ENCODE measurements around the gene IP6K1.
"Not testable (repeated sequence)": the region's sequence is repeated elsewhere in the genome, so short reads cannot be mapped to it uniquely, and the experiment has no call there.

The IP6K1 gene

GRCh38 chr3:49761661-49762060, 24.7 kb downstream of the IP6K1 start:
- DNase-seq: no peak

GRCh38 chr3:49759226-49759625, 27.1 kb downstream of the IP6K1 start:
- DNase-seq: no peak

GRCh38 chr3:49757197-49757596, 29.1 kb downstream of the IP6K1 start:
- DNase-seq: no peak

GRCh38 chr3:49756036-49756435, 30.3 kb downstream of the IP6K1 start:
- no peak for DNase-seq

DNA sequence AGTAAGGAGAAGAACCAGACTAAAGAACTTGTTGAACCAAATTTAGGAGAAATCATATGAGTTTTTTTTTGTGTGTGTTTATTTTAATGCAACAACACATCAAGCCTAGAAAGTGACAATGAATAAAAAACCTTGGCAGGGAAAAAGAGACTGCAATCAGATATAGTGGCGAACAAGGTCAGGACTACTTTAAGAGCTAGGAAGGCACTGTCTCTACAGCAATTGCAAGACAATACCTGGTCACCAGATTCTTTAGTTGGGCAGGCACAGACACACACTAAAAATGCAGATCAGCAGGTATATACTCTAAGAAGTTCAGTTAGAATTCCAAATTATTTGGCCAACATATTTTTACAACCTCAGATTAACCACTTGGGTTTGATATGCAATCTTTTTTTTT, 31.8 kb downstream of the IP6K1 start:
- no peak for DNase-seq

- no peak for DNase-seq
Measured at GRCh38 chr3:49751501-49751900, 34.8 kb downstream of the IP6K1 start.

GRCh38 chr3:49750056-49750455, 36.3 kb downstream of the IP6K1 start:
- DNase-seq: no peak

DNA sequence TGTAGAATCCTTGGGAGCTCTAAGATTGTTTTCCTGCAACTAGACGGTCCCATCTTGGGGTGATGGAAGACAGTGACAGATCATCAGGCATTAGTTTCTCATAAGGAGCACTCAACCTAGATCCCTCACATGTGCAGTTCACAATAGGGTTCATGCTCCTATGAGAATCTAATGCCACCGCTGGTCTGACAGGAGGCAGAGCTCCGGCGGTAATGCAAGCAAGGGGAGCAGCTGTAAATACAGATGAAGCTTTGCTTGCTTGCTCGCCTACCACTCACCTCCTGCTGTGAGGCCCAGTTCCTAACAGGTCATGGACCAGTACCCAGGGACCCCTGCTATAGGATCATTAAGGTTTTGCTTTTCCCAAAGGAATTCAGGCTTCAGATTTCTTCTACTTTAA, 37.5 kb downstream of the IP6K1 start:
- DNase-seq: not testable (repeated sequence)

DNA sequence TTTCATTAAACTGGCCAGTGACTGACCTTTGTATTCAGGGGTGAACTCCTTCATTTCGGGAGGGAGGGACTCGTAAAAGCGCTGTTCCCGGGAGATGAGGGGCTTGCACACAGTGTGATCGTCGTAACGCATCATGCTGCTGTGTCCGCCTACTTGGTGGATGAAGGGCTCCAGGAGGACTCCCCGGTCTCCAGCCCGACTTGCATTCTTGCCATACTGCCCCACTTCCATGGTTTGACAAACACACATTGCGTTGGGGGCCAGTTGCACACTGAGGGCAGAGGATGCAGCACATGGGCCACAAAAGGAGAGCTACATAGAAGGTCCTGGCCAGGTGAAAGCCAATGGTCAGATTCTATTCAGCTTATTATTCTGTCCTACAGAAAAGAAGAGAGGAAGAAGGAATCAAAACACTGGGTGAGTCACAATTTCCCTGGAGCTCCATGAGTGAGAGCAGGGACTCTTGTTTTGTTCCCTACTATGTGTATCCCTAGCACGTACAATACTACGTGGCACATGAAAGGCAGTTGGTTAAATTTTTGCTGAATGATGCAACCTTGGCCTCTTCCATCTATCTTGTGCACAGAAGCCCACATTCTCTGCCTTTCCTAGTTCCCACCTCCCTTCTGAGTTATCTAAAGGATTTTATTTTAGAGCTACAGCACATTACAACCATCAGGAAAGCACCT, 38.4 kb downstream of the IP6K1 start:
- no peak for DNase-seq

DNA sequence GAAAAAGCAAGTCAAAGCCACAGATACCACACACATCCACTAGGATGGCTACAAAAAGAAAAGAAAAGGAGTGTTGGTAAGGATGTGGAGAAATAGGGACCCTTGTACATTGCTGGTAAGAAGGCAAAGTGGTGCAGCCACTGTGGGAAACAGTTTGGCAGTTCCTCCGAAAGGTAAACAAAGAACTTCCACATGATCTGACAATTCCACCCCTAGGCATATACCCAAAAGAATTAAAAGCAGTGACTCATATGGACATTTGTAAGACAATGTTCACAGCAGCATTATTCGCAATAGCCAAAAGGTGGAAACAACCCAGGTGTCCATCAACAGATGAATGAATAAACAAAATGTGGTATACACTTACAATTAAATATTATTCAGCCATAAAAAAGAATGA, 40.4 kb downstream of the IP6K1 start:
- no peak for DNase-seq

DNA sequence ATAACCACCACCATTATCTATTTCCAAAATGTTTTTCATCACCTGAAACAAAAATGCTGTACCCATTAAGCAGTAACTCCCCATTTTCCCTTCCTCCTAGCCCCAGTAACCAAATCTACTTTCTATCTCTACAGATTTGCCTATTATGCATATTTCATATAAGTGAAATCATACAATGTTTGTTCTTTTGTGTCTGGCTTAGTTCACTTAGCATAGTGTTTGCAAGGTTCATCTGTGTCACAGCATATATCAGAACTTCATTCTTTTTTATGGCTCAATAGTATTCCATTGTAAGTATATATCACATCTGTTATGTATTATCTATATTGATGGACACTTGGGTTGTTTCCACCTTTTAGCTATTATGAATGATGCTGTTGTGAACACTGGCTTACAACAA, 45.9 kb downstream of the IP6K1 start:
- DNase-seq: no peak

GRCh38 chr3:49738067-49738713, 48.2 kb downstream of the IP6K1 start:
- no peak for DNase-seq

GRCh38 chr3:49734752-49735151, 51.6 kb downstream of the IP6K1 start:
- DNase-seq: no peak

DNA sequence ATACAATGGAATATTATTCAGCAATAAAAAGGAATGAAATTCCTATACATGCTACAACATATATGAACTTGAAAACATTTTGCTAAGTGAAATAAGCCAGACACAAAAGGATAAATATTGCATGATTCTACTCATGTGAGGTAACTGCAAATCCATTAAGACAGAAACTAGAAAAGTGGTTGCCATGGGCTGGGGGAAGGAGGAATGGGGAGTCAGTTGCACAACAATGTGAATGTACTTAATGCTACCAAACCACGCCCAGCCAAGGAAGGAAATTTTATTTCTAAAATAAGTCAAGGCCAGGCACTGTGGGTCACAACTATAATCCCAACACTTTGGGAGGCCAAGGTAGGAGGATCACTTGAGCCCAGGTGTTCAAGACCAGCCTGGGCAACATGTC, 52.8 kb downstream of the IP6K1 start:
- no peak for DNase-seq

DNA sequence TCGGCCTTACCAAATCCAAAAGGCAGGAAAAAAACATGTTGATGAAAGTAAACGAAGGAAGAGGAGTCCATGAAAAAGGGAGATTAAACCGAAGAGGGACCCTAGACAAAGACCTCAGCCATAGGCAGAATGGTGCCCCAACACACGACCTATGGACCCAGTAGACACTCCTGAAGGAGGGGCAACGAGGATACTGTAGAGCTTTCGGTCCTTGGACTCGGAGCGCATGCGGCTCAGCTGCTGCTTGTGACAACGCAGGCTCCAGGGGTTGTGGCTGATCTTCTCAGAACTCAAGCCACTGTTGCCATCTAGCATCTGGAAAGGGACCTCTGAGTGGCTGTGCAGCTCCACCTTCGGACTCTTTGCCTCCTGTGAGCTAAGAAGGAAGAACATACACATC, 53.7 kb downstream of the IP6K1 start:
- DNase-seq: no peak

DNA sequence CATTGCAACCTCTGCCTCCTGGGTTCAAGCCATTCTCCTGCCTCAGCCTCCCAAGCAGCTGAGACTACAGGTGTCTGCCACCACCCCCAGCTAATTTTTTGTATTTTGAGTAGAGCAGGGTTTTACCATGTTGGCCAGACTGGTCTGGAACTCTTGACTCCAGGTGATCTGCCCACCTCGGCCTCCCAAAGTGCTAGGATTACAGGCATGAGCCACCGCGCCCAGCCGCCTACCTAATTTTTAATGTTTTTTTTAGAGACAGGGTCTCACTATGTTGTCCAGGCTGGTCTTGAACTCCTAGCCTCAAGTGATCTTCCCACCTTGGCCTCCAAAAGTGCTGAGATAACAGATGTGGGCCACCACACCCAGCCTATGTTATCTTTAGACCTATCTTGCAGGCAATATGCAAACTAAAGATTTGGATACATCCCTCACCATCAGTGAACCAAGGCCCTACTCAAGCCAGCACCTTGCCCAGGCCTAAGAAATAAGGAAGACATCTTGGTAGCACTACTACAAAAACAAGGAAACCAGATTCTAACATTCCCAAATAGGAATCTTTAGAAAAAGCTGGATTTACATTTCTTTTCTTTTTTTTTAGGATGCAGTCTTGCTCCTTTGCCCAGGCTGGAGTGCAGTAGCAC, 56.3 kb downstream of the IP6K1 start:
- no peak for DNase-seq

GRCh38 chr3:49727924-49728361, 58.4 kb downstream of the IP6K1 start:
- DNase-seq: no peak

DNA sequence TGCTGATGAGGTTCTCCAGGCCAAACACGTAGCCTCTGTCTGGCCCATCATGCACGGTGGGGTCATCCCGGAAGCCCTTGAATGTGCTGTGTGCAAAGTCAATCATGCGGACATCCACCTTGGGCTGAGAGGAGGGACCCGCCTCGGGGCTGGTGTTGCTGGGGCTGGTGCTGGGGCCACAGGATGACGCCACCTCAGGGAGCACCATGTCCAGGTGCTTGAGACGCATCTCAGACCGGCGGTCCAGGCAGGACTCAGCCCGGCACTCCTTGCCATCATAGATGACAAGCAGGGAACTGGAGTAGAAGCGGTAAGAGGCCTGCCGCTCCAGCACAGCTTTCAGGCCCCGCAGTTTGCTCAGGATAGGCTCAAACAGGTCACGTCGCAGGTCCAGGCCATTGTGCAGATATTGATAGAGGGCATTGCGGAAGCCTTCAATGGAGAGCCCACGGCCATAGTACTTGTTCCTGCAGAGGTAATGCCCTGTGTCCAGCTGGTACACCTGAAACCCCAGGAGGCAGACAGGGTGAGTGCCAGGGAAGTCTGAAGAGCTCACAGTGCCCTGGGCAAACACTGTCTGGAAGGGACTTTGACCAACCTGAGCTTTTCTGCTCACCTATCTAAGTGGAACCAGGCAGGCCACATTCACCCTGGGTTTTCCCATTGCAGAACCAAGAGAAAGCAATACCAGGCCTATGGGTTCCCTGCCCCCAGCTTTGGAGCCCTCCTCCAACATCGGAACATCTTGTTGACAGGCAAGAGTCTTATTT, 59.0 kb downstream of the IP6K1 start:
- no peak for DNase-seq

GRCh38 chr3:49725906-49726681, 60.2 kb downstream of the IP6K1 start:
- DNase-seq: no peak

- DNase-seq: no peak
Measured at GRCh38 chr3:49724586-49724985, 61.8 kb downstream of the IP6K1 start.

- peak; percentile 97 for DNase-seq
Measured at GRCh38 chr3:49723628-49724551, 62.5 kb downstream of the IP6K1 start, which contains the start of gene GMPPB. GMPPB (minus strand) TSS chr3:49723951; CDS start chr3:49723726, 225 bp downstream.

- DNase-seq: no peak
Measured at GRCh38 chr3:49723296-49723627, 63.1 kb downstream of the IP6K1 start.
